HepG2 (cell line): ENCODE measurements around the gene ATG4B. TPM values are rescaled to one million over a fixed set of nuclear protein-coding genes. Genes with fewer than 3 reads are reported as not detected.

Experiments used
- BCL3 ChIP-seq: sonication (generic); formaldehyde crosslinking; IDR thresholded peaks from 2 replicates; pipeline ENCODE4 v1.5.1; 2020; ENCODE audit warnings: mild to moderate bottlenecking, missing genetic modification reagents, moderate library complexity
- CAMTA2 ChIP-seq: sonication (generic); formaldehyde crosslinking; IDR thresholded peaks from 2 replicates; pipeline ENCODE4 v1.4.0; 2020; ENCODE audit warnings: mild to moderate bottlenecking, missing genetic modification reagents, borderline replicate concordance
- EHMT2 ChIP-seq: fragments of 200-600 bp; sonication (generic); IDR thresholded peaks from 2 replicates; pipeline ENCODE4 v1.7.0; 2017; ENCODE audit warnings: antibody characterized with exemption, low read depth, low read length, borderline replicate concordance
- MAFF ChIP-seq: IDR thresholded peaks from 2 replicates; pipeline ENCODE4 v1.6.1; 2011; ENCODE audit warnings: low read depth, low read length, improper control_type of control experiment
- MEIS2 ChIP-seq: sonication (generic); formaldehyde crosslinking; IDR thresholded peaks from 2 replicates; pipeline ENCODE4 v1.9.0; 2021; ENCODE audit warnings: mild to moderate bottlenecking, missing genetic modification reagents
- NCOA5 ChIP-seq: sonication (generic); formaldehyde crosslinking; IDR thresholded peaks from 2 replicates; pipeline ENCODE4 v1.4.0; 2020; ENCODE audit warnings: missing genetic modification reagents
- NFRKB ChIP-seq: fragments of 450-650 bp; IDR thresholded peaks from 2 replicates; pipeline ENCODE4 v1.6.1; 2017
- PHF5A ChIP-seq: IDR thresholded peaks from one replicate; pipeline ENCODE4 v1.6.1; 2018; ENCODE audit warnings: low read depth, missing genetic modification reagents; ENCODE audit not compliant: unreplicated experiment
- RORA ChIP-seq: sonication (generic); formaldehyde crosslinking; IDR thresholded peaks from 2 replicates; pipeline ENCODE4 v1.5.0; 2020; ENCODE audit warnings: mild to moderate bottlenecking, missing genetic modification reagents, moderate library complexity
- STAT6 ChIP-seq: sonication (generic); formaldehyde crosslinking; IDR thresholded peaks from 2 replicates; pipeline ENCODE4 v1.4.0; 2020; ENCODE audit warnings: missing genetic modification reagents, mild to moderate bottlenecking, borderline replicate concordance
- TRIM22 ChIP-seq: fragments of 450-650 bp; IDR thresholded peaks from 2 replicates; pipeline ENCODE4 v1.6.1; 2017
- UBTF ChIP-seq: sonication (generic); formaldehyde crosslinking; IDR thresholded peaks from 2 replicates; pipeline ENCODE4 v1.4.0; 2020; ENCODE audit warnings: mild to moderate bottlenecking, missing genetic modification reagents
- ZHX1 ChIP-seq: sonication (generic); formaldehyde crosslinking; IDR thresholded peaks from 2 replicates; pipeline ENCODE4 v1.8.1; 2022; ENCODE audit warnings: low read depth, mild to moderate bottlenecking, missing genetic modification reagents
- ZKSCAN8 ChIP-seq: IDR thresholded peaks from 2 replicates; pipeline ENCODE4 v1.6.1; 2016; ENCODE audit warnings: borderline replicate concordance, missing genetic modification reagents, missing compliant biosample characterization
- ZNF224 ChIP-seq: sonication (generic); formaldehyde crosslinking; IDR thresholded peaks from 2 replicates; pipeline ENCODE4 v1.5.0; 2020; ENCODE audit warnings: mild to moderate bottlenecking, missing genetic modification reagents
- ZNF235 ChIP-seq: sonication (generic); formaldehyde crosslinking; IDR thresholded peaks from 2 replicates; pipeline ENCODE4 v1.8.1; 2023; ENCODE audit warnings: mild to moderate bottlenecking, missing genetic modification reagents, borderline replicate concordance
- ZNF567 ChIP-seq: sonication (generic); formaldehyde crosslinking; IDR thresholded peaks from 2 replicates; pipeline ENCODE4 v1.8.1; 2023; ENCODE audit warnings: mild to moderate bottlenecking, missing genetic modification reagents, borderline replicate concordance
- ZNF740 ChIP-seq: sonication (generic); formaldehyde crosslinking; IDR thresholded peaks from 2 replicates; pipeline ENCODE4 v1.4.0; 2020; ENCODE audit warnings: missing genetic modification reagents
- ZSCAN30 ChIP-seq: sonication (generic); formaldehyde crosslinking; IDR thresholded peaks from 2 replicates; pipeline ENCODE4 v1.5.0; 2020; ENCODE audit warnings: mild to moderate bottlenecking, missing genetic modification reagents
- polyA plus RNA-seq, 8 experiments: library from polyadenylated mRNA; depleted of rRNA in 3 of 8; stranded (reverse) in 7 of 8; unstranded in 1 of 8; fragments of >200 nt; fragmentation: Illumina TruSeq in 4 of 8; extraction: Trizol in 4 of 8; gene quantifications; 2 replicates each; pipeline versions ENCODE4 v1.2.1 to v1.2.3, GENCODE V29; 2011 to 2016; ENCODE audit warnings: low read depth in 4 of 8, missing spikeins in 1 of 8, mixed read lengths in 1 of 8; ENCODE audit not compliant: insufficient read depth in 1 of 8
- total RNA-seq, 5 experiments: library from RNA; depleted of rRNA; stranded (reverse); fragments of >200 nt; fragmentation: Illumina TruSeq; extraction: Trizol; gene quantifications; 2 replicates each; pipeline ENCODE4 v1.2.3, GENCODE V29; 2016; ENCODE audit warnings: low read depth in 1 of 5

Gene ATG4B
- total and polyA plus RNA-seq, 2 of the 13 experiments (the other 11 are each of a cell fraction or from before 2014, with no cell fraction given), result 95.5 to 239 TPM

GRCh38 chr2:241659150-241659739 is 21.8 kb downstream of the ATG4B start (continued):
- TF ChIP-seq STAT6 (CRISPR knock-in tag), result no peak
- no peak for TF ChIP-seq NFRKB
- TF ChIP-seq ZNF224 (CRISPR knock-in tag), result no peak
- TF ChIP-seq MEIS2 (CRISPR knock-in tag), result no peak
- TF ChIP-seq EHMT2, result no peak
- no peak for TF ChIP-seq NCOA5 (CRISPR knock-in tag)
- TF ChIP-seq MAFF, result no peak
- TF ChIP-seq UBTF (CRISPR knock-in tag), result peak; percentile 22; the same call in 1 of the 2 replicates
- TF ChIP-seq BCL3 (CRISPR knock-in tag), result no peak
- TF ChIP-seq ZNF235, result no peak
- TF ChIP-seq ZHX1, result no peak
- TF ChIP-seq RORA, result no peak
- no peak for TF ChIP-seq CAMTA2 (CRISPR knock-in tag)
- no peak for TF ChIP-seq ZNF567 (CRISPR knock-in tag)
- no peak for TF ChIP-seq PHF5A (CRISPR knock-in tag)
- 0 out of 2 replicates have a peak, but pooled peaks have one; percentile 36 for TF ChIP-seq ZKSCAN8
- TF ChIP-seq ZNF740 (CRISPR knock-in tag), result no peak
- TF ChIP-seq ZSCAN30 (CRISPR knock-in tag), result no peak
- TF ChIP-seq TRIM22, result no peak
